ENCODE results near the gene FADS1.

DNA sequence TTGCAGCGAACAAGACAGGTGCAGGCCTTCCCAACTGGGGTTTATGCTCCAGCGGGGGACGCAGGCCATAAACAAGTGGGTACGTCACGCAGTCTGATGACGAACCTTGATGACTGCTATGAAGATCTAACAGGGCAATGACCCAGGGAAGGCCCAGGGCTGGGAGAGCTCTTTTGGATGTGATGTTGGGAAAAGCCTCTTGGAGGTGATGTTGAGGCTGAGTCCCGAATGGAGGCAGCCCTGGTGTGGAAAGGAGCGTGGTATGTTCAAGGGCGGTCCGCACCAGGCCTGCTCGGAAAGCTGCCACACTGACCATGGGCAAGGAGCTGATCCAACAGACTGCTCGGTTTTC is 17.1 kb upstream of the FADS1 start:
- TF ChIP-seq BCL11A (IDR thresholded peaks at IDR 0.05; ENCODE audit: low read depth in 2 of 2, low read length in 2 of 2) (no peak), FOSL1 (IDR thresholded peaks at IDR 0.05; ENCODE audit: insufficient read depth, low read depth, low read length) (no peak)
- TF ChIP-seq, protein P1, sequence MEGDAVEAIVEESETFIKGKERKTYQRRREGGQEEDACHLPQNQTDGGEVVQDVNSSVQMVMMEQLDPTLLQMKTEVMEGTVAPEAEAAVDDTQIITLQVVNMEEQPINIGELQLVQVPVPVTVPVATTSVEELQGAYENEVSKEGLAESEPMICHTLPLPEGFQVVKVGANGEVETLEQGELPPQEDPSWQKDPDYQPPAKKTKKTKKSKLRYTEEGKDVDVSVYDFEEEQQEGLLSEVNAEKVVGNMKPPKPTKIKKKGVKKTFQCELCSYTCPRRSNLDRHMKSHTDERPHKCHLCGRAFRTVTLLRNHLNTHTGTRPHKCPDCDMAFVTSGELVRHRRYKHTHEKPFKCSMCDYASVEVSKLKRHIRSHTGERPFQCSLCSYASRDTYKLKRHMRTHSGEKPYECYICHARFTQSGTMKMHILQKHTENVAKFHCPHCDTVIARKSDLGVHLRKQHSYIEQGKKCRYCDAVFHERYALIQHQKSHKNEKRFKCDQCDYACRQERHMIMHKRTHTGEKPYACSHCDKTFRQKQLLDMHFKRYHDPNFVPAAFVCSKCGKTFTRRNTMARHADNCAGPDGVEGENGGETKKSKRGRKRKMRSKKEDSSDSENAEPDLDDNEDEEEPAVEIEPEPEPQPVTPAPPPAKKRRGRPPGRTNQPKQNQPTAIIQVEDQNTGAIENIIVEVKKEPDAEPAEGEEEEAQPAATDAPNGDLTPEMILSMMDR (IDR thresholded peaks at IDR 0.05; ENCODE audit: control extremely low read depth in 1 of 3, insufficient read depth in 1 of 3, low read depth in 1 of 3, low read length in 3 of 3): peak in 1 of 3 experiments; percentile 21; a peak in 1 of 4 replicates
